Keratinocyte (primary cell): ENCODE measurements around the gene ACACB. TPM values are rescaled to one million over a fixed set of nuclear protein-coding genes. Genes with fewer than 3 reads are reported as not detected.

ENCODE experiments used
- DNase-seq: peaks from one replicate; pipeline ENCODE4 v3.0.0-alpha.2; 2011; ENCODE audit warnings: low read depth, missing footprints, low spot score
- FAIRE-seq: peaks from 2 replicates; lab custom pipeline; 2011; peaks lifted over from hg19 to GRCh38; lab: Jason Lieb, UNC
- H2AFZ ChIP-seq: 2 replicates; pipeline ENCODE4 v1.6.0; 2012; ENCODE audit warnings: low read length, control low read depth, inconsistent platforms; ENCODE audit not compliant: control insufficient read depth
- H3K27ac ChIP-seq: 2 replicates; pipeline ENCODE4 v1.5.1; 2011; ENCODE audit warnings: low read length; ENCODE audit not compliant: control insufficient read depth, insufficient read depth
- H3K27me3 ChIP-seq: 3 replicates; pipeline ENCODE4 v1.6.0; 2011; ENCODE audit warnings: low read length; ENCODE audit not compliant: control insufficient read depth, insufficient read depth; ENCODE audit errors: extremely low read depth
- H3K36me3 ChIP-seq, 2 experiments: 2 replicates in 1 of 2; 3 replicates in 1 of 2; pipeline ENCODE4 v1.5.1; 2011; ENCODE audit warnings: low read length in 2 of 2, mild to moderate bottlenecking in 1 of 2; ENCODE audit not compliant: control insufficient read depth in 2 of 2, insufficient read depth in 2 of 2; ENCODE audit errors: extremely low read depth in 1 of 2
- H3K4me1 ChIP-seq: 3 replicates; pipeline ENCODE4 v1.5.1; 2011; ENCODE audit warnings: low read length; ENCODE audit not compliant: control insufficient read depth, insufficient read depth; ENCODE audit errors: extremely low read depth
- H3K4me2 ChIP-seq: 3 replicates; pipeline ENCODE4 v1.6.0; 2011; ENCODE audit warnings: low read depth, low read length; ENCODE audit not compliant: control insufficient read depth, insufficient read depth; ENCODE audit errors: extremely low read depth
- H3K4me3 ChIP-seq, 3 experiments: fragments of 200-600 bp in 1 of 3; sonication (generic) in 1 of 3; 2 replicates in 2 of 3; 3 replicates in 1 of 3; pipeline ENCODE4 v1.5.1; 2011 to 2016; ENCODE audit warnings: low read length in 3 of 3, mild to moderate bottlenecking in 3 of 3, control low read depth in 2 of 3, inconsistent platforms in 1 of 3, low read depth in 1 of 3, mixed read lengths in 1 of 3, mixed run types in 1 of 3, moderate library complexity in 1 of 3; ENCODE audit not compliant: control insufficient read depth in 2 of 3, insufficient read depth in 2 of 3; ENCODE audit errors: extremely low read depth in 1 of 3
- H3K79me2 ChIP-seq: 2 replicates; pipeline ENCODE4 v1.6.0; 2012; ENCODE audit warnings: low read length; ENCODE audit not compliant: control insufficient read depth, insufficient read depth
- H3K9ac ChIP-seq: 3 replicates; pipeline ENCODE4 v1.6.0; 2011; ENCODE audit warnings: low read length; ENCODE audit not compliant: control insufficient read depth, insufficient read depth; ENCODE audit errors: extremely low read depth
- H3K9me1 ChIP-seq: 3 replicates; pipeline ENCODE4 v1.6.0; 2011; ENCODE audit warnings: low read length; ENCODE audit not compliant: control insufficient read depth, insufficient read depth; ENCODE audit errors: extremely low read depth
- H3K9me3 ChIP-seq: 2 replicates; pipeline ENCODE4 v1.5.1; 2012; ENCODE audit warnings: low read depth, low read length; ENCODE audit not compliant: control insufficient read depth
- H4K20me1 ChIP-seq: 3 replicates; pipeline ENCODE4 v1.6.0; 2011; ENCODE audit warnings: low read length; ENCODE audit not compliant: control insufficient read depth, insufficient read depth; ENCODE audit errors: extremely low read depth
- EZH2 ChIP-seq: IDR thresholded peaks from one replicate; pipeline ENCODE4 v1.6.1; 2012; ENCODE audit warnings: inconsistent platforms, mild to moderate bottlenecking, low read length, moderate library complexity
- dilution Hi-C: fragments of 300-500 bp; cut with MboI; formaldehyde crosslinking; loops from one replicate; pipeline ENCODE4 v1.7.0; 2020; ENCODE audit warnings: low sequenced_read_pairs; ENCODE audit not compliant: extremely low pct_ligation_motif_present
- polyA plus RNA-seq, 5 experiments: library from polyadenylated mRNA; depleted of rRNA in 3 of 5; stranded (reverse) in 3 of 5; stranded (forward) in 1 of 5; unstranded in 1 of 5; fragments of >200 nt; gene quantifications; 1 replicate in 1 of 5; 2 replicates in 3 of 5; 3 replicates in 1 of 5; pipeline versions ENCODE4 v1.2.1 to v1.2.3, GENCODE V29; 2011 to 2012; ENCODE audit warnings: missing spikeins in 2 of 5, low read depth in 1 of 5, low replicate concordance in 1 of 5
- TF ChIP-seq, protein P1 (sequence below), 3 experiments: IDR thresholded peaks in 1 of 3; conservative IDR thresholded peaks in 1 of 3; optimal IDR thresholded peaks in 1 of 3; 2 replicates in 2 of 3; 3 replicates in 1 of 3; pipeline versions ENCODE3 to v1.5.1; 2011; ENCODE audit warnings: low read length in 3 of 3, mild to moderate bottlenecking in 3 of 3, moderate library complexity in 2 of 3, control low read depth in 1 of 3, inconsistent platforms in 1 of 3; ENCODE audit not compliant: insufficient read depth in 2 of 3; ENCODE audit errors: extremely low read depth in 1 of 3

ACACB gene
- polyA plus RNA-seq, 1 donor (not counting 4 experiments of a cell fraction or from before 2014, with no cell fraction given): 1.3 TPM

DNA sequence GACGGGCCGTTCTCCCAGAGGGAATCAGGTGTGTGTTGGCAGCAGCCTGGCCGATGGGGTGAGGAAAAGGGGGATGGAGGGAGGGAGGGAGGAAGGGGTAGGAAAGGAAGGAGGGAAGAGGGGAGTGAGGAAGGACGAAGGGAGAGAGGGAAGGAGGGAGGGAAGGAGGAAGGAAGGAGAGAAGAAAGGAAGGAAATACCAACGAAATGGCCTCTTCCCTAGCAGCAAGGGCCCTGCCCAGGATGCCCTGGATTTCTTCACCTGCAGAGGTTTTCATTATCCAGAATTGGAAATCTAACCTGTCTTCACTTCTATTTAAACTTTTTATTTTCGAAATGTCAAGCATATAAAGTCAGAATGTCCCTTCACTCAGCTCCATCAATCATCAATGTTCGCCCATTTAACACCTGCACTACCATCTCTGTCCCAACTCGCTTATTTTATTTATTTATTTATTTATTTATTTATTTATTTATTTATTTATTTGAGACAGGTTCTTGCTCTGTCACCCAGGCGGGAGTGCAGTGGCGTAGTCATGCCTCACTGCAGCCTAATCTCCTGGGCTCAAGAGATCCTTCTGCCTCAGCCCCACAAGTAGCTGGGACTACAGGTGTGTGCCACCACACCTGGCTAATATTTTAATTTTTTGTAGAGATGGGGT lies 70.7 kb downstream of the ACACB start:
- dilution Hi-C loops: no loop called here
- TF ChIP-seq, protein P1, sequence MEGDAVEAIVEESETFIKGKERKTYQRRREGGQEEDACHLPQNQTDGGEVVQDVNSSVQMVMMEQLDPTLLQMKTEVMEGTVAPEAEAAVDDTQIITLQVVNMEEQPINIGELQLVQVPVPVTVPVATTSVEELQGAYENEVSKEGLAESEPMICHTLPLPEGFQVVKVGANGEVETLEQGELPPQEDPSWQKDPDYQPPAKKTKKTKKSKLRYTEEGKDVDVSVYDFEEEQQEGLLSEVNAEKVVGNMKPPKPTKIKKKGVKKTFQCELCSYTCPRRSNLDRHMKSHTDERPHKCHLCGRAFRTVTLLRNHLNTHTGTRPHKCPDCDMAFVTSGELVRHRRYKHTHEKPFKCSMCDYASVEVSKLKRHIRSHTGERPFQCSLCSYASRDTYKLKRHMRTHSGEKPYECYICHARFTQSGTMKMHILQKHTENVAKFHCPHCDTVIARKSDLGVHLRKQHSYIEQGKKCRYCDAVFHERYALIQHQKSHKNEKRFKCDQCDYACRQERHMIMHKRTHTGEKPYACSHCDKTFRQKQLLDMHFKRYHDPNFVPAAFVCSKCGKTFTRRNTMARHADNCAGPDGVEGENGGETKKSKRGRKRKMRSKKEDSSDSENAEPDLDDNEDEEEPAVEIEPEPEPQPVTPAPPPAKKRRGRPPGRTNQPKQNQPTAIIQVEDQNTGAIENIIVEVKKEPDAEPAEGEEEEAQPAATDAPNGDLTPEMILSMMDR (optimal IDR thresholded peaks at IDR 0.05 in 1 of 3, IDR thresholded peaks at IDR 0.05 in 1 of 3, conservative IDR thresholded peaks at IDR 0.05 in 1 of 3; ENCODE audit: extremely low read depth in 1 of 3, insufficient read depth in 2 of 3, low read length in 3 of 3): no peak
- TF ChIP-seq EZH2: no peak
- no peaks in the 10 kb centered on the region for H3K9me3 ChIP-seq

DNA sequence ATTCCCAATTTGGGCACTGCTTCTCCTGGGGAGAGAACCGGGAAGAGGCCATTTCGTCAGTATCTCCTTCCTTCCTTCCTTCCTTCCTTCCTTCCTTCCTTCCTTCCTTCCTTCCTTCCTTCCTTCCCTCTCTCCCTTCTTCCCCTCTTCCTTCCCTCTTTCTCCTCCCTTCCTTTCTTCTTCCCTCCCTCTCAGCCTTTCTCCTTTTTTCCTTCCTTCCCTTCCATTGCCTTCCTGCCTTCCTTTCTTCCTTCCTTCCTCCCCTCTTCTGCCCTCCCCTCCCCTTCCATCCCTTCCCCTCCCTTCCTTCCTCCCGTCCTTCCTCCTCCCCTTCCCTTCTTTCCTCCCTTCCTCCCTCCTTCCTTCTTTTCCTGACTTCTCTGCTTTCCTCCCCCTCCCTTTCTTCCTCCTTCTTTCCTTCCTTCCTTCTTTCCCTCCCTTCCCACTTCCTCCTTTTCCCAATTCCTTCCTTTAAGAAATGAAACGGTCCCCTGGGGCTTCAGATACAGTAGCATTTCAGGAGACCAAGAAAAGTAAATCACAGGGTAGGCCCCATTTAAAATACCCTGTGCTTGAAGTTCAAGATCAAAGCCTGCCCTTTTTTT lies 71.8 kb downstream of the ACACB start:
- dilution Hi-C loops: no loop called here
- H3K36me3 ChIP-seq: no peaks in the 10 kb centered on the region

More for the DNA sequence above, 70.7 kb downstream of the ACACB start:
- no peaks in the 10 kb centered on the region for H3K36me3 ChIP-seq
- H3K4me2 ChIP-seq: no peak overlapping the region
- H4K20me1 ChIP-seq: no peaks in the 10 kb centered on the region
- H3K4me3 ChIP-seq: no peak overlapping the region
- no peak overlapping the region for H3K9ac ChIP-seq
- FAIRE-seq (no peak), DNase-seq (no peak)
- peaks cover 9% of the 10 kb centered on the region for H3K4me1 ChIP-seq
- H3K9me1 ChIP-seq: no peaks in the 10 kb centered on the region
- H3K27ac ChIP-seq: no peak overlapping the region
- no peaks in the 10 kb centered on the region for H3K79me2 ChIP-seq
- no peak overlapping the region for H2AFZ ChIP-seq
- H3K27me3 ChIP-seq: no peaks in the 10 kb centered on the region

More for the DNA sequence above, 71.8 kb downstream of the ACACB start:
- TF ChIP-seq, protein P1 (optimal IDR thresholded peaks at IDR 0.05 in 1 of 3, IDR thresholded peaks at IDR 0.05 in 1 of 3, conservative IDR thresholded peaks at IDR 0.05 in 1 of 3; ENCODE audit: extremely low read depth in 1 of 3, insufficient read depth in 2 of 3, low read length in 3 of 3): no peak
- TF ChIP-seq EZH2: no peak
- no peak for DNase-seq
- no peaks in the 10 kb centered on the region for H3K9me1 ChIP-seq
- no peak overlapping the region for H3K4me3 ChIP-seq
- no peak overlapping the region for H3K27ac ChIP-seq
- H3K4me2 ChIP-seq: no peak overlapping the region
- no peak overlapping the region for H3K9ac ChIP-seq
- peaks cover 16% of the 10 kb centered on the region for H3K4me1 ChIP-seq
- no peak for FAIRE-seq
- H3K79me2 ChIP-seq: no peaks in the 10 kb centered on the region
- H4K20me1 ChIP-seq: no peaks in the 10 kb centered on the region
- no peaks in the 10 kb centered on the region for H3K9me3 ChIP-seq
- no peak overlapping the region for H2AFZ ChIP-seq
- no peaks in the 10 kb centered on the region for H3K27me3 ChIP-seq
